Naive thymus-derived CD4-positive, alpha-beta T cell (primary cell): ENCODE results near the gene DNAJB8. TPM values are rescaled to one million over a fixed set of nuclear protein-coding genes. Genes with fewer than 3 reads are reported as not detected.
A peak's percentile ranks its signal among the peaks of the same experiment; 100 is the strongest.

ENCODE experiments used
- ATAC-seq: fragments of 150-1000 bp; cut with Tn5 transposase; 2 replicates; pipeline ENCODE4 v1.10.0; 2021; ENCODE audit warnings: mild to moderate bottlenecking, moderate library complexity
- CTCF ChIA-PET: fragments of 350-600 bp; sonication (Branson Sonifier 250); formaldehyde crosslinking; loops from one replicate; lab custom pipeline; 2021; ENCODE audit warnings: antibody characterized with exemption; lab: Charles Lee
- POLR2A ChIA-PET: fragments of 350-600 bp; sonication (Branson Sonifier 250); formaldehyde crosslinking; loops from one replicate; lab custom pipeline; 2021; ENCODE audit warnings: antibody characterized with exemption, inconsistent platforms; lab: Charles Lee
- DNase-seq, 9 donors: peaks; one replicate each; pipeline versions ENCODE4 v3.0.0 to v3.0.0-alpha.2; 2020 to 2022; ENCODE audit warnings: mixed read lengths in 1 of 9
- H3K27ac ChIP-seq: one replicate; pipeline ENCODE4 v1.7.0; 2013; ENCODE audit warnings: mild to moderate bottlenecking, low read depth, low read length, moderate library complexity
- H3K27me3 ChIP-seq, 2 donors: one replicate each; pipeline ENCODE4 v1.7.0; 2013; ENCODE audit warnings: low read length in 2 of 2, mild to moderate bottlenecking in 2 of 2, moderate library complexity in 2 of 2; ENCODE audit not compliant: control insufficient read depth in 2 of 2, insufficient read depth in 2 of 2
- H3K36me3 ChIP-seq, 3 experiments: 1 replicate in 2 of 3; 2 replicates in 1 of 3; pipeline ENCODE4 v1.7.0; 2013; ENCODE audit warnings: low read length in 3 of 3, mild to moderate bottlenecking in 3 of 3, moderate library complexity in 1 of 3; ENCODE audit not compliant: insufficient read depth in 3 of 3, control insufficient read depth in 2 of 3
- H3K4me1 ChIP-seq, 2 donors: one replicate each; pipeline ENCODE4 v1.7.0; 2013; ENCODE audit warnings: low read length in 2 of 2, mild to moderate bottlenecking in 2 of 2, moderate library complexity in 1 of 2; ENCODE audit not compliant: control insufficient read depth in 2 of 2, insufficient read depth in 2 of 2
- H3K4me3 ChIP-seq: 2 replicates; pipeline ENCODE4 v1.7.0; 2013; ENCODE audit warnings: mild to moderate bottlenecking, low read length
- H3K9me3 ChIP-seq, 3 experiments: 1 replicate in 2 of 3; 2 replicates in 1 of 3; pipeline ENCODE4 v1.7.0; 2013; ENCODE audit warnings: low read length in 3 of 3; ENCODE audit not compliant: control insufficient read depth in 2 of 3
- H3K27ac Mint-ChIP-seq, 9 donors: one replicate each; pipeline ENCODE4 v1.8.0; 2020 to 2022; ENCODE audit warnings: mixed read lengths in 9 of 9, mild to moderate bottlenecking in 8 of 9, moderate library complexity in 5 of 9, inconsistent platforms in 2 of 9
- H3K27me3 Mint-ChIP-seq, 5 donors: one replicate each; pipeline ENCODE4 v1.8.0; 2021 to 2022; ENCODE audit warnings: mixed read lengths in 5 of 5, mild to moderate bottlenecking in 1 of 5
- H3K36me3 Mint-ChIP-seq, 5 donors: one replicate each; pipeline ENCODE4 v1.8.0; 2020 to 2022; ENCODE audit warnings: mixed read lengths in 5 of 5, mild to moderate bottlenecking in 3 of 5, inconsistent platforms in 1 of 5
- H3K4me1 Mint-ChIP-seq, 7 donors: one replicate each; pipeline ENCODE4 v1.8.0; 2020 to 2022; ENCODE audit warnings: mixed read lengths in 7 of 7, mild to moderate bottlenecking in 3 of 7, inconsistent platforms in 1 of 7
- H3K4me3 Mint-ChIP-seq, 10 donors: one replicate each; pipeline ENCODE4 v1.8.0; 2020 to 2022; ENCODE audit warnings: mild to moderate bottlenecking in 10 of 10, mixed read lengths in 10 of 10, moderate library complexity in 6 of 10, inconsistent platforms in 2 of 10
- H3K9me3 Mint-ChIP-seq, 11 donors: one replicate each; pipeline ENCODE4 v1.8.0; 2020 to 2022; ENCODE audit warnings: mixed read lengths in 11 of 11, mild to moderate bottlenecking in 4 of 11, inconsistent platforms in 1 of 11, moderate library complexity in 1 of 11
- intact Hi-C, 2 donors: fragments of 100-400 bp; cut with micrococcal nuclease; formaldehyde crosslinking; loops; one replicate each; pipeline ENCODE4 v1.15.1; 2023
- polyA plus RNA-seq, 2 donors: library from polyadenylated mRNA; unstranded; fragments of 300-500 nt; fragmentation: Illumina TruSeq; gene quantifications; one replicate each; pipeline ENCODE4 v1.2.3, GENCODE V29; 2021
- total RNA-seq, 6 experiments: library from RNA in 5 of 6; stranded (reverse) in 5 of 6; gene quantifications; 1 replicate in 5 of 6; 2 replicates in 1 of 6; pipeline ENCODE4 v1.2.3 and lab custom pipeline; 2021 to 2026

DNAJB8 gene
- total and polyA plus RNA-seq, 7 experiments from 2014 or later, result not detected

DNA sequence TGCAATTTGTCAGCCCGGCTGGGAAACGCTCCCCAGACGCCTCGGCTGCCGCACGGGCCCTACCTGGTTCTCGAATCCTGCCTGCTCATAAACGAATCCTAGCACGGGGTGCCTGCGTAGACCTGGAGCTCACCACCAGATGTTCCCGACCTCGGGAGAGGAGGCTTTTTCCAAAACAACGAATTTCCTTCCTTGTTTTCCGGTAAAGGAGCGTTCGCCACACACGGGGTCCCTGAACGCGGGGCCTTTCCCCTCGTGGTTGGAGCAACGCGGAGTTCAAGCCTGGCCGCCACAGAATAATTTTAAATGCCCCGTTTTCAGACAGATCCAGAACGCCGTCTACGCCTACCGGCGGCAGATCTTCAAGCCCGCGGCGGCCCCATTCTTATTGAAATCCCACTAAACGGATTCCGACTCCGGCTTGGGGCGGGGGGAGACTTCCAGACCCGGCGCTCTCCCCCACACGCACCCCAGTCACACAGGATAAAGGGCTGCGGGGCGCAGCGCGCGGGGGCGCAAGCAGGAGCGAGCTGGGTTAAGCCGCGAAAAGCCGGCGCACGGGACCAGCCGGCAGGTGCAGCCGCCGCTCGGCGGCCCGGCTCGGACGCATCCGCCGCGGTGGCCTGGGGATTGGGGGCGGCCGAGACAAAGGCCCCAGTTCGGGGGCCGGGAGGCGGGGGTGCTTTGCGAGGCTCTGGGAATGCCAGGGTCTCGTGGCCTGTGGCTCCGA, 25.4 kb upstream of the DNAJB8 start:
- H3K27me3 Mint-ChIP-seq, result peaks cover 51 to 73% (median 56%) of the 10 kb centered on the region in 5 donors
- POLR2A ChIA-PET, result no interaction called here
- no peak for ATAC-seq
- peak overlapping the region in 9 of 10 donors; percentile 42 to 74 (median 62) for H3K4me3 Mint-ChIP-seq
- no peaks in the 10 kb centered on the region for H3K36me3 Mint-ChIP-seq
- peaks cover 0 to 2% (median 0%) of the 10 kb centered on the region in 11 donors for H3K9me3 Mint-ChIP-seq
- CTCF ChIA-PET, result no interaction called here
- peak in 5 of 9 donors; percentile 29 to 43 (median 35) for DNase-seq
- H3K27me3 ChIP-seq, result peaks cover 9 to 38% of the 10 kb centered on the region in 2 donors
- peaks cover 11 to 43% of the 10 kb centered on the region in 2 donors for H3K4me1 ChIP-seq
- H3K4me1 Mint-ChIP-seq, result peaks cover 19 to 41% (median 26%) of the 10 kb centered on the region in 7 donors
- H3K27ac ChIP-seq, result no peak overlapping the region
- no peak overlapping the region for H3K4me3 ChIP-seq
- peak overlapping the region in 1 of 9 donors; percentile 29 for H3K27ac Mint-ChIP-seq
- intact Hi-C loops, result loop anchor here in 1 of 2 donors (5.0 to 10.0 kb wide), 2 partner anchors 267 to 415 kb away; no protein-coding TSS in a partner anchor
- H3K36me3 ChIP-seq, result no peaks in the 10 kb centered on the region
- no peaks in the 10 kb centered on the region for H3K9me3 ChIP-seq

- Mint-ChIP-seq H3K9me3 (peaks cover 0 to 2% (median 0%) of the 10 kb centered on the region in 11 donors), H3K36me3 (no peaks in the 10 kb centered on the region), H3K4me3 (peak overlapping the region in 8 of 10 donors; percentile 42 to 74 (median 56)), H3K27ac (peak overlapping the region in 1 of 9 donors; percentile 29), H3K27me3 (peaks cover 51 to 73% (median 55%) of the 10 kb centered on the region in 5 donors), H3K4me1 (peaks cover 20 to 42% (median 25%) of the 10 kb centered on the region in 7 donors)
- intact Hi-C loops, result loop anchor here in 1 of 2 donors (5.0 to 10.0 kb wide), 2 partner anchors 267 to 414 kb away; no protein-coding TSS in a partner anchor
- POLR2A ChIA-PET, result no interaction called here
- CTCF ChIA-PET, result no interaction called here
- Histone ChIP-seq H3K9me3 (no peaks in the 10 kb centered on the region), H3K27ac (no peak overlapping the region), H3K4me3 (no peak overlapping the region), H3K27me3 (peaks cover 9 to 38% of the 10 kb centered on the region in 2 donors), H3K4me1 (peaks cover 11 to 48% of the 10 kb centered on the region in 2 donors), H3K36me3 (no peaks in the 10 kb centered on the region)
- ATAC-seq (no peak), DNase-seq (peak in 2 of 9 donors; percentile 26 to 33)
Observed at GRCh38 chr3:128491691-128491940, 24.9 kb upstream of the DNAJB8 start.

DNA sequence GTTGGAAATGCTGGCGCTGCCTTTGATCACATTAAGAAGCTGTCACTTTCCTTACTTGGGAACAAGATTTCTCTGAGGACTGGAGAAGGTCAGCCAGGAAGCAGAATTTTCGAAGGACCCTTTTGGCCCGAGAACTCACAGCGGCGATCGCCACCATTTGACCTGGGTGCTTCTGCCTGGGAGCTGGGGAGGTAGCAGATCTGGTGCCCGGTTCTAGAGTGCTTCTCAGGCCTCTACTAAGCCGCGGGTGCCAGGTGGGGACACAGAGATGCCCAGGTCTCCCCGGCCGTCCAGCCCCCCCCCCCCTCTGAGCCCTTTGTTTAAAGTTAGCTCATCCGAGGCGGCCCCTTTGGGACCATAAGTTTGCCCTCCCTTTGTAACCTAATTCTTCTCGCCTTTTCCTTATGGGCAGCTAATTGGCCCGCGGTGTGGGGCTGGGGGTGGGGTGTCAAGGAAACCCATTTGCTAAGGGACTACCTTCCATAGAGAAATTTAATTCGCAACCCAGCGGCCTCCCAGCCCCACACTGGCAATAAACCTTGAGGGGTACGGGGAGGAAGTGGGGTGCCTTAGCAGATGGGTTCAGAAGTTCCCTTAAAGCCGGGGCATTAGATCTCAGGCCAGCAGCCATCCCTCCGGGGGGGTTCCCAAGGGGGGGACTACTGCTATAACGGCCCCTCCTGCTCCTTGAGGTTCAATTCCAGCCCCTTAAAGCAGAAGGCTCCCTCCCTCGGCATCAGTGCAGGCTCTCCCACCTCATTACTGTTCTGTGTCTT, 24.4 kb upstream of the DNAJB8 start:
- Histone ChIP-seq H3K27me3 (peaks cover 9 to 43% of the 10 kb centered on the region in 2 donors), H3K9me3 (no peaks in the 10 kb centered on the region), H3K36me3 (no peaks in the 10 kb centered on the region), H3K27ac (no peak overlapping the region), H3K4me1 (peaks cover 11 to 50% of the 10 kb centered on the region in 2 donors), H3K4me3 (no peak overlapping the region)
- Mint-ChIP-seq H3K4me1 (peaks cover 18 to 45% (median 27%) of the 10 kb centered on the region in 7 donors), H3K9me3 (peaks cover 0 to 2% (median 0%) of the 10 kb centered on the region in 11 donors), H3K27me3 (peaks cover 53 to 77% (median 58%) of the 10 kb centered on the region in 5 donors), H3K4me3 (peak overlapping the region in 8 of 10 donors; percentile 21 to 97 (median 65)), H3K27ac (peak overlapping the region in 1 of 9 donors; percentile 38), H3K36me3 (no peaks in the 10 kb centered on the region)
- ATAC-seq, result no peak
- intact Hi-C loops, result loop anchor here in 1 of 2 donors (5.0 to 10.0 kb wide), 2 partner anchors 266 to 414 kb away; no protein-coding TSS in a partner anchor
- POLR2A ChIA-PET, result interaction anchor here (1.6 kb wide), 1 partner anchor 42 kb away, joined by 4 read pairs; no protein-coding TSS in a partner anchor
- CTCF ChIA-PET, result no interaction called here
- DNase-seq, result peak in 1 of 9 donors; percentile 22

DNA sequence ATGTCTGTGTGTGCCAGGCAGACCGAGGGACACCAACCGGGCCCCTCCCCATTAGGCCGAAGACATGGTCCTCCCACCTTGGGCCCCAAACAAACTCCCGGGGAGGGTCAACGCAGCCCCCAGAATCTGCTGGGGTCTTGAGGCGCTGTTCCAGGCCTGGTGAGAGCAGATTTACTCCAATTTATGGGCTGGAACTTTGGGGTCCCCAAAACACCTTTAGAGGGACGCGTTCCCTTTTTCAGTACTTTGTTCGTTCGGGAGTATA, 23.9 kb upstream of the DNAJB8 start:
- POLR2A ChIA-PET, result interaction anchor here (0.6 to 1.6 kb wide), 2 partner anchors 42 to 789 kb away, joined by 3 to 4 read pairs; no protein-coding TSS in a partner anchor

GRCh38 chr3:128489927-128490649, 23.4 kb upstream of the DNAJB8 start:
- CTCF ChIA-PET, result interaction anchor here (0.6 kb wide), 1 partner anchor 825 kb away, joined by 3 read pairs; no protein-coding TSS in a partner anchor

More for the DNA sequence above, 23.9 kb upstream of the DNAJB8 start:
- peak overlapping the region in 1 of 9 donors; percentile 38 for H3K27ac Mint-ChIP-seq
- Histone ChIP-seq H3K9me3 (no peaks in the 10 kb centered on the region), H3K27me3 (peaks cover 9 to 45% of the 10 kb centered on the region in 2 donors), H3K27ac (no peak overlapping the region), H3K4me1 (peaks cover 11 to 50% of the 10 kb centered on the region in 2 donors), H3K36me3 (no peaks in the 10 kb centered on the region), H3K4me3 (no peak overlapping the region)
- CTCF ChIA-PET, result no interaction called here
- H3K4me3 Mint-ChIP-seq, result peak overlapping the region in 7 of 10 donors; percentile 21 to 97 (median 86)
- DNase-seq, result no peak
- H3K27me3 Mint-ChIP-seq, result peaks cover 53 to 76% (median 57%) of the 10 kb centered on the region in 5 donors
- no peak for ATAC-seq
- peaks cover 13 to 43% (median 25%) of the 10 kb centered on the region in 7 donors for H3K4me1 Mint-ChIP-seq
- H3K9me3 Mint-ChIP-seq, result peaks cover 0 to 2% (median 0%) of the 10 kb centered on the region in 11 donors
- H3K36me3 Mint-ChIP-seq, result no peaks in the 10 kb centered on the region
- intact Hi-C loops, result loop anchor here in 1 of 2 donors (5.0 to 10.0 kb wide), 2 partner anchors 266 to 413 kb away; no protein-coding TSS in a partner anchor

More at GRCh38 chr3:128489927-128490649, 23.4 kb upstream of the DNAJB8 start:
- Mint-ChIP-seq H3K4me3 (peak overlapping the region; percentile 53 to 97 (median 82)), H3K36me3 (no peaks in the 10 kb centered on the region), H3K4me1 (peaks cover 13 to 43% (median 25%) of the 10 kb centered on the region in 7 donors), H3K27me3 (peaks cover 53 to 76% (median 59%) of the 10 kb centered on the region in 5 donors), H3K9me3 (peaks cover 0 to 1% (median 0%) of the 10 kb centered on the region in 11 donors), H3K27ac (peak overlapping the region in 1 of 9 donors; percentile 46)
- Histone ChIP-seq H3K36me3 (no peaks in the 10 kb centered on the region), H3K4me1 (peaks cover 11 to 50% of the 10 kb centered on the region in 2 donors), H3K9me3 (no peaks in the 10 kb centered on the region), H3K4me3 (peak overlapping the region; percentile 59), H3K27me3 (peaks cover 9 to 45% of the 10 kb centered on the region in 2 donors), H3K27ac (no peak overlapping the region)
- POLR2A ChIA-PET, result interaction anchor here (0.6 to 1.6 kb wide), 3 partner anchors 41 to 789 kb away, joined by 3 to 4 read pairs (median 3); no protein-coding TSS in a partner anchor
- ATAC-seq (no peak), DNase-seq (peak in 3 of 9 donors; percentile 32 to 35 (median 33))
- intact Hi-C loops, result loop anchor here (5.0 to 10.0 kb wide), 3 partner anchors 43 to 413 kb away; no protein-coding TSS in a partner anchor
